ENCODE data around the gene TRIM7.

- TF ChIP-seq CTCF (IDR thresholded peaks at IDR 0.05): no peak
- no peak for TF ChIP-seq POLR2A (IDR thresholded peaks at IDR 0.05)
Measured at GRCh38 chr5:181151146-181151545, 53.9 kb downstream of the TRIM7 start.
